ENCODE data around the gene RAG2. TPM values are rescaled to one million over a fixed set of nuclear protein-coding genes. Genes with fewer than 3 reads are reported as not detected.

Gene RAG2
- total RNA-seq, 1 donor from 2014 or later, result not detected

DNA sequence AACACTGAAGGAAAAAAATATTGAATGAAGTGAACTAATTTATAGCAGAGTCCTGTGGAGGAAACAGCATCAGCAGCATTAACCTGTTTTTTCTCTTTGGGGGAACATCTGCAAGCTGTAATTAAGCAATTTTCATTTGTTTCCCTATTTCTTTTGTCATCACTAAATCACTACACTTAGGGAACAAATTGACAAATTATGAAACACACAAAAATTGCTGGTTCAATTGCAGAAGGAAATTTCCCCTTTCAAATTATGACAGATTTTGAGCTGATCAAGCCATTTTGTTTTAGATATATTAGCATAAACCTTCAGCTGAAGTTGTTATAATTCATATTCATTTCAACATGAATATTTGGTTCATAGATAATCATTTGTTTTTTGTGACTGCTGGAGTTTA is 22.2 kb upstream of the RAG2 start:
- no peaks in the 10 kb centered on the region for H3K4me1 Mint-ChIP-seq (ENCODE audit: unreplicated experiment)
- no peaks in the 10 kb centered on the region for H3K9me3 Mint-ChIP-seq (ENCODE audit: unreplicated experiment)
- no peaks in the 10 kb centered on the region for H3K36me3 Mint-ChIP-seq (ENCODE audit: low read depth, unreplicated experiment)
- DNase-seq (ENCODE audit: low spot score), result no peak
- no peaks in the 10 kb centered on the region for H3K27me3 Mint-ChIP-seq (ENCODE audit: unreplicated experiment)
- TF ChIP-seq, protein P1, sequence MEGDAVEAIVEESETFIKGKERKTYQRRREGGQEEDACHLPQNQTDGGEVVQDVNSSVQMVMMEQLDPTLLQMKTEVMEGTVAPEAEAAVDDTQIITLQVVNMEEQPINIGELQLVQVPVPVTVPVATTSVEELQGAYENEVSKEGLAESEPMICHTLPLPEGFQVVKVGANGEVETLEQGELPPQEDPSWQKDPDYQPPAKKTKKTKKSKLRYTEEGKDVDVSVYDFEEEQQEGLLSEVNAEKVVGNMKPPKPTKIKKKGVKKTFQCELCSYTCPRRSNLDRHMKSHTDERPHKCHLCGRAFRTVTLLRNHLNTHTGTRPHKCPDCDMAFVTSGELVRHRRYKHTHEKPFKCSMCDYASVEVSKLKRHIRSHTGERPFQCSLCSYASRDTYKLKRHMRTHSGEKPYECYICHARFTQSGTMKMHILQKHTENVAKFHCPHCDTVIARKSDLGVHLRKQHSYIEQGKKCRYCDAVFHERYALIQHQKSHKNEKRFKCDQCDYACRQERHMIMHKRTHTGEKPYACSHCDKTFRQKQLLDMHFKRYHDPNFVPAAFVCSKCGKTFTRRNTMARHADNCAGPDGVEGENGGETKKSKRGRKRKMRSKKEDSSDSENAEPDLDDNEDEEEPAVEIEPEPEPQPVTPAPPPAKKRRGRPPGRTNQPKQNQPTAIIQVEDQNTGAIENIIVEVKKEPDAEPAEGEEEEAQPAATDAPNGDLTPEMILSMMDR (IDR thresholded peaks at IDR 0.05; ENCODE audit: unreplicated experiment), result no peak
- H3K4me3 Mint-ChIP-seq (ENCODE audit: unreplicated experiment), result no peak overlapping the region
- no peak overlapping the region for H3K27ac Mint-ChIP-seq (ENCODE audit: unreplicated experiment)

DNA sequence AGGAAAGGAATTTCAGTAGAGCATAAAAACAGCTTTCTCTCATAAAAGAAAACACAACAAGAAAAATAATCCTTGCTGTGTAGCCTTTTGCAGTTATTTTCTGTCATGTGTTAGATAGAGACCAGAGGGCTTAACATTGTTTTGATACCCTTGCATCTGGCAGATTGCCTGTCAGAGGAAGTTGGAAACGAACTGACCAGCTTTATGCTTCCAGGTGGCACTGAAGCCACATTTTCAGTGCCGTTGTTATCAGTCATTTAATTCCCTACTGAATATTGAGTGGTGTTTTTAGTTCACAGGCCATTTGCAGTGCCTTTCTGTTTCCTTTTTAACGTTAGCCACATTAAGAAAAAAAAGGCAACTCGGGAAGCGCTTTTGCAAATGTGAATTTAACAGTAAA is 21.5 kb upstream of the RAG2 start:
- Mint-ChIP-seq H3K36me3 (ENCODE audit: low read depth, unreplicated experiment) (no peaks in the 10 kb centered on the region), H3K27me3 (ENCODE audit: unreplicated experiment) (no peaks in the 10 kb centered on the region), H3K27ac (ENCODE audit: unreplicated experiment) (no peak overlapping the region), H3K9me3 (ENCODE audit: unreplicated experiment) (no peaks in the 10 kb centered on the region), H3K4me1 (ENCODE audit: unreplicated experiment) (no peaks in the 10 kb centered on the region), H3K4me3 (ENCODE audit: unreplicated experiment) (no peak overlapping the region)
- no peak for DNase-seq (ENCODE audit: low spot score)
- TF ChIP-seq, protein P1 (IDR thresholded peaks at IDR 0.05; ENCODE audit: unreplicated experiment), result no peak

DNA sequence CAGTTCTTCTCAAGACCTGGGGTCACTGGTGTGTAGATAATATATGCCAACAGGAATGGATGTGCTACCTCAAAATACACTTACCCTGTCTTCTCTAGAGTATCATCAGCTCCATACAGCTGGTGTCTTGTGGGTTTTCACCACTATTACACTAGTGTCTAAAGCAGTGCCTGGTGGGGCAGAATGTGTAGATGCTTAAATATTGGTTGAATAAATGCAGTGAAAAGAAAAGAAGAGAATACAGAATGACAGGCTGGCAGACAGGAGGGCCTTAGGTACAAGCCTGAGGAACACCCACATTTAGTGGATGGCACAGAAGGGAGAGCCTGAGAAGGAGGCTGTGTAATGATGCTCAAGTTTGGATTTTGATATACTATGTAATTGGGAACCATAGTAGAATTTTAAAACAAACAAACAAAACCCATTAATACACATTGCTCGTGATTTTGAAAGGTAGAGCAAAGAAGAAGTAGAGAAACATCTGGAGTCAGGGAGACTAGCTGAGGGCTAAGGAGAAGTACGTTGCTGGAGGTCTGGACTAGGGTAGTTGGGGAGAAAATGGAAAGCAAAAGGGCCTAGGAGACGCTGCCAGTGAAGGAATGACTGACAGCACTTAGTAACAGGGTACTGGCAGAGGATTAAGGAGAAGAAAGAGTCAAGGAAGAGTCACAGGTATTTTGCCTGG is 20.5 kb upstream of the RAG2 start:
- no peak overlapping the region for H3K4me3 Mint-ChIP-seq (ENCODE audit: unreplicated experiment)
- H3K27ac Mint-ChIP-seq (ENCODE audit: unreplicated experiment), result no peak overlapping the region
- no peak for DNase-seq (ENCODE audit: low spot score)
- no peaks in the 10 kb centered on the region for H3K4me1 Mint-ChIP-seq (ENCODE audit: unreplicated experiment)
- no peaks in the 10 kb centered on the region for H3K9me3 Mint-ChIP-seq (ENCODE audit: unreplicated experiment)
- TF ChIP-seq, protein P1 (IDR thresholded peaks at IDR 0.05; ENCODE audit: unreplicated experiment), result no peak
- H3K36me3 Mint-ChIP-seq (ENCODE audit: low read depth, unreplicated experiment), result no peaks in the 10 kb centered on the region
- no peaks in the 10 kb centered on the region for H3K27me3 Mint-ChIP-seq (ENCODE audit: unreplicated experiment)

DNA sequence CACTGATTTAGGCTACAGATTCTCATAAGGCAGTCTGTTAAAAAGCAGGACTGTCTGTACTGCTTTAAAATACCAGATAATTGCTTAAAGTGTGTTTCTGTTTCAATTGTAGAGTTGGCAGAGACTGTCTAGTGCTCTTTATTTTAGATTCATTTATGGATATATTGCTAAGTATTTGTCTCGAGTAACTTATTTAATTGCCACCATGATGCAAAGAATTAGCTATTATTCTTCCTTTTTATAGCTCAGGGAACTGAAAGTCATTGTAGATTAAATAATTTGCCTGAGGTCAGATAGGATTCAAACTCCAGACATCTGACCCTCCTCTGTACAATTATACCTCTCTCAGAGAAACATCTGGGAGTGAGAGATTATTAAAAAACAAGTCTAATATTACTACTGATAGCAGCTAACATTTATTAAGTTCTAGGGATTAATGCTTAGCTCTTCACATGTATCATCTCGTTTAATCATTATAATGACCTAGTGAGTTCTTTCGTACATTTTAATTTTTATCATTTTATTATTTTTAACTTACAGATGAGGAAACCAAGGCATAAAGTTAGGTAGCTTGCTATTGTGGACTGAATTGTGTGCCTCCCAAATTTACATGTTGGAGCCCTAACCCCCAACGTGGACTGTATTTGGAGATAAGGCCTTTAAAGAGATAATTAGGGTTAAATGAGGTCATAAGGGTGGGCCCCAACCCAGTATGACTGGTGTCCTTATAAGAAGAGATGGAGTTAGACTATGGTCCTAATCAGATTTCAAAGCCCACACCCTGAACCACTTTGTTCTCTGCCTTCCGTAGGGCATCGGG is 19.7 kb upstream of the RAG2 start:
- no peak overlapping the region for H3K27ac Mint-ChIP-seq (ENCODE audit: unreplicated experiment)
- no peak for DNase-seq (ENCODE audit: low spot score)
- TF ChIP-seq, protein P1 (IDR thresholded peaks at IDR 0.05; ENCODE audit: unreplicated experiment), result no peak
- no peaks in the 10 kb centered on the region for H3K27me3 Mint-ChIP-seq (ENCODE audit: unreplicated experiment)
- H3K36me3 Mint-ChIP-seq (ENCODE audit: low read depth, unreplicated experiment), result no peaks in the 10 kb centered on the region
- H3K4me1 Mint-ChIP-seq (ENCODE audit: unreplicated experiment), result no peaks in the 10 kb centered on the region
- no peaks in the 10 kb centered on the region for H3K9me3 Mint-ChIP-seq (ENCODE audit: unreplicated experiment)
- no peak overlapping the region for H3K4me3 Mint-ChIP-seq (ENCODE audit: unreplicated experiment)

DNA sequence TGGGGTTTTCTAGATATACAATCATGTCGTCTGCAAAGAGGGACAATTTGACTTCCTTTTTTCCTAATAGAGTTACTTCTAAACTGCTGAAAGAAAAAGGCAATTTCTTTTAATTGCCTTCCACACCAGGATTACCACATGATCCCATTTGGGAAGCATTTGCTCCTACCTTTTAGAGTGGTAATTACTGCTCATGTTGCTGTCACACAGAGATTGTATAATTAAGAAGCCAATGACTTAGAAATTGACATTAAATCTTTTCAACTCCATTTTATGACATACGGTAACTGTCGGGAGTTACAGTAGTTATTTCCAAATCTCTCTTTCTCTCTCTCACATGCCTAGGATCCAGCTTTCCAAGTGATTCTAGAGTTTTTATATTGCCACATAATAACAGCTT is 17.8 kb upstream of the RAG2 start:
- DNase-seq (ENCODE audit: low spot score), result no peak
- Mint-ChIP-seq H3K27me3 (ENCODE audit: unreplicated experiment) (no peaks in the 10 kb centered on the region), H3K4me3 (ENCODE audit: unreplicated experiment) (no peak overlapping the region), H3K27ac (ENCODE audit: unreplicated experiment) (no peak overlapping the region), H3K36me3 (ENCODE audit: low read depth, unreplicated experiment) (no peaks in the 10 kb centered on the region), H3K4me1 (ENCODE audit: unreplicated experiment) (no peaks in the 10 kb centered on the region), H3K9me3 (ENCODE audit: unreplicated experiment) (no peaks in the 10 kb centered on the region)
- TF ChIP-seq, protein P1 (IDR thresholded peaks at IDR 0.05; ENCODE audit: unreplicated experiment), result no peak
